Measurements from ENCODE around the gene CAPSL. TPM values are rescaled to one million over a fixed set of nuclear protein-coding genes. Genes with fewer than 3 reads are reported as not detected.
A peak's percentile ranks its signal among the peaks of the same experiment; 100 is the strongest.
"Not testable (repeated sequence)": the region's sequence is repeated elsewhere in the genome, so short reads cannot be mapped to it uniquely, and the experiment has no call there.

CAPSL gene
- total RNA-seq, 1 experiment from 2014 or later, result not detected

GRCh38 chr5:35922468-35922867 is 16.0 kb downstream of the CAPSL start:
- no peak for DNase-seq
- H3K4me3 ChIP-seq, result no peak overlapping the region
- H3K9me3 ChIP-seq, result peaks cover 18% of the 10 kb centered on the region
- H3K27me3 ChIP-seq, result no peaks in the 10 kb centered on the region
- peaks cover 2% of the 10 kb centered on the region; the same call in 1 of the 2 replicates for H3K36me3 ChIP-seq

GRCh38 chr5:35921930-35922329 is 16.5 kb downstream of the CAPSL start:
- DNase-seq, result no peak
- H3K4me3 ChIP-seq, result no peak overlapping the region
- no peaks in the 10 kb centered on the region for H3K27me3 ChIP-seq
- peaks cover 23% of the 10 kb centered on the region for H3K9me3 ChIP-seq
- H3K36me3 ChIP-seq, result peaks cover 2% of the 10 kb centered on the region; the same call in 1 of the 2 replicates

DNA sequence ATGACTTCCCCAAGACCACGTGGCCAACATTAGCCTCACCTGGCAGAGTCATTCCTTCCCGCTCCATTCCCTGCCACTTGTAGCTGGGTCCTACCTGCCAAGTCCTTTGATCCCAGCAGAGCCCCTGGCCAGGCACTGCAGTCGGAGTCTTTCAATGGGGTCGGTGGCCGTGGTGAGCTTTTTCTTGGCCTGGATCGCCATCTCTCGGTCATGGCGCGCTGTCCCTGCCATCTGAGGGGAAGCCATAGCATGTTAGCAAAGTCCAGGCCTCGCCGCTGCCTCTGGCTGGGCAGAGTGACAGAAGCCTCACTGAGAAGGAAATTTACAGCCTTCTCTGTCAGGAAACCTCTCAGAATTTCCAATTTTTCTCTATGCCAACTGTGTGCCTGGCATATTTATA is 17.5 kb downstream of the CAPSL start:
- Histone ChIP-seq H3K36me3 (peaks cover 2% of the 10 kb centered on the region; the same call in 1 of the 2 replicates), H3K9me3 (peaks cover 27% of the 10 kb centered on the region), H3K4me3 (no peak overlapping the region), H3K27me3 (no peaks in the 10 kb centered on the region)
- no peak for DNase-seq

GRCh38 chr5:35919191-35919590 is 19.2 kb downstream of the CAPSL start:
- peaks cover 27% of the 10 kb centered on the region for H3K9me3 ChIP-seq
- no peak overlapping the region for H3K4me3 ChIP-seq
- H3K36me3 ChIP-seq, result peaks cover 2% of the 10 kb centered on the region; the same call in 1 of the 2 replicates
- peak; percentile 87 for DNase-seq
- no peaks in the 10 kb centered on the region for H3K27me3 ChIP-seq

DNA sequence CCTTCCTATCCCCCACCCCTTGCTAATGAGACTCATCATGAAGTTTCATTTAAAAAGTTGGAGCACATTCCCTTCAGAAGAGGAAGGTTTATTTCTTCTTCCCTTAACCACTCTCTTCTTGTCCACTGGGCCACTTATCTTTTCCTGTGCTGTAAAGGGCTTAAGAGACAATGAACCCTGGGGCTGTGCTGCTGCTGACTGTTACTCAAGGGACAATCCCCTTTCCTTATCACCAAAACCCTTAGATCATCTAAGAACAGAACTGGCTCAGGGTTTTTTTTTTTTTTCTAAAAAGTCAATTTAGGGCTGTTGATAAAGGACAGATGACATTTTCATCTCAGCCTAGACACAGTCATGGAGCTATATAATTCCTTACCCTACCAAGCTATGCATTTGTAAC is 29.6 kb downstream of the CAPSL start:
- DNase-seq, result no peak
- H3K27me3 ChIP-seq, result no peaks in the 10 kb centered on the region
- H3K36me3 ChIP-seq, result no peaks in the 10 kb centered on the region
- peaks cover 10% of the 10 kb centered on the region; the same call in 1 of the 2 replicates for H3K9me3 ChIP-seq
- H3K4me3 ChIP-seq, result no peak overlapping the region

- Histone ChIP-seq H3K9me3 (peaks cover 10% of the 10 kb centered on the region; the same call in 1 of the 2 replicates), H3K27me3 (no peaks in the 10 kb centered on the region), H3K4me3 (no peak overlapping the region), H3K36me3 (no peaks in the 10 kb centered on the region)
- DNase-seq, result no peak
These were observed 30.2 kb downstream of the CAPSL start for GRCh38 chr5:35908228-35908627.

DNA sequence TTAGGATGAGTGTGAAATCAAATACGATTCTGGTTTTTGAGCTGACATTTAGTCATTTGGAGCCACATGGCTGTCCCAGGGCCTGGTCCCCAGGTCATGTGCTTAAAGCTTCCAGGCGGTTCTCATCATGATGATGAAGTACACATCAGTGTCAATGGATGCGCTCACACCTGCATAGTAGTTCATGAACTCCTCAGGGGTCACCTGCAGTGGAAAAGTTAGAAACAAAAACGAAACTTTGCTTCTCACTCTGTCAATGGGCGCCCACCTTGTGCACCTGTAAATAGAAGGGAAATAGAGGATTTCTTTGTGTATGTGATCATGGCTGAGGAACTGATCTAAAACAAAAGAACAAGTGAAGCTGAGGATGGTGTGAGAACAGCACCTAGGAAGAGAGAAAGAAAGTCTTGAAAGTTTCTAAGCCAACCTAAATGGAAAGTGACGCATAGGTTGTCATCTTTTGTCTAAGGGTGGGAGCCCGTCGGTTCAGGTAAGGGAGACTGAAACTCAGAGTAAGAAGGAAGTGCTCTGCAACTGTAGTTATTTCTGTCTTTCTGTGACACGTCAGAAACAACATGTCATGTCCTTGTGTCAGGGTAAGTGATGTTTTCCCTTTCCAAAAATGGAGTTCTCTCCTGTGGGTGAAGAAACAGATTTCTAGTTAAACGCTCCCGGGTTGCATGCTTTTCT is 33.8 kb downstream of the CAPSL start:
- DNase-seq, result no peak
- H3K9me3 ChIP-seq, result no peaks in the 10 kb centered on the region
- H3K4me3 ChIP-seq, result no peak overlapping the region
- no peaks in the 10 kb centered on the region for H3K27me3 ChIP-seq
- no peaks in the 10 kb centered on the region for H3K36me3 ChIP-seq

DNA sequence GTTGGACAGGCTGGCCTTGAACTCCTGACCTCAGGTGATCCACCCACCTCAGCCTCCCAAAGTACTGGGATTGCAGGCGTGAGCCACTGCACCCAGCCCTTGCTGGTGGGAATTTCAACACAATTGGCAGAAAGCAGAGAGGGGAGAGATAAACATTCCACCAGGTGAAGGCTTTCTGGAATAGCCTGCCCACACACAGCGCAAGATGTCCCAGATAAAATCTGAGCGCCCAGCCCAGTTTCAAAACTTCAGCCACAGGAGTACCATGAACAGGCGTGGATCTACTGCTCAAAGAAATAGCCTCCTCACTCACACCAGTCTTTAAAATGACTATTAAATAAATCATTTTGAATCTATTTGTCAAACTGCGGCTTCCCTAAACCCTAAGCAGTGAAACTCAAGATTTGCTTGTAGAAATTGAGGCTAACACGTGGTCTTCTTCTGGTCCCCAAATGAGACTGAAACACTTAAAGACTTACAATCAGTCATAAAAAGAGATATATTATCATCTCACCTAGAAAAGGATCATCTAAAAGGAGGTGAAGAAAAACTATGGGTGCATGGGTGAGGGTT is 34.7 kb downstream of the CAPSL start:
- Histone ChIP-seq H3K9me3 (no peaks in the 10 kb centered on the region), H3K4me3 (no peak overlapping the region), H3K36me3 (no peaks in the 10 kb centered on the region), H3K27me3 (no peaks in the 10 kb centered on the region)
- DNase-seq, result no peak

- no peak overlapping the region for H3K4me3 ChIP-seq
- no peaks in the 10 kb centered on the region for H3K9me3 ChIP-seq
- H3K27me3 ChIP-seq, result no peaks in the 10 kb centered on the region
- H3K36me3 ChIP-seq, result no peaks in the 10 kb centered on the region
- no peak for DNase-seq
These were observed 36.3 kb downstream of the CAPSL start for GRCh38 chr5:35902046-35902672.

DNA sequence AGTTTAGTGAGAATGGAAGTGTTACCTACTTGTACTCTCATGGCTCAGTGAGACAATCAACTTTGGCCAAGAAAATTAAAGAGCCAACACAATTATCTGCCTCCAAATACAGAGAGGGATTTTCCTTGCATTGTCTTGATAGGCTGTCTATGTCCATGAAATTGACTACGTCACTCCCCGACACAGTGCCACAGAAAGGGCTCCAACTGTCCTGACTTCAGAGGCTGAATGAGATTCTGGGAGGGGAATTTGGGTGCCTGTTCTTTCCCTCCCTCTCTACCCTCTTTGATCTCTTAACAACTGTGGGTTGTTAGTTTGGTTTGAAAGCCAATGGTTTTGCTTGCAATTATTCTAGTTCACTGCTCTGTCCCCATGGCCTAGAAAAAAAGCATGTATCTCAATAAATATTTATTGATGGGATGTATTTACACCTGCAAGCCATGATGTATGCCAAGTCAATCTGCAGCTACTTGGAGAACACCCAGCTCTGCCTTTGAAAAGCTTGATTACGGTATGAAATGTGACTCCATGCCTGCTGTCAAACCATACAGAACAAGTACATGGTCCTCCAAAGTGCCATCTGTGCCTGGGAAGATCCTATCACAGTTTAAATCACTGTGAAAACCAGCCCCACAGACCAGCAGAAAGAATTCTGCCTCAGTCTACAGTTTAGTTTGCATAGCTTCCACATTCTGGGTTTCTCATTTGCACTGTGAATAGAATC is 37.3 kb downstream of the CAPSL start:
- no peaks in the 10 kb centered on the region for H3K27me3 ChIP-seq
- H3K9me3 ChIP-seq, result no peaks in the 10 kb centered on the region
- DNase-seq, result no peak
- H3K4me3 ChIP-seq, result no peak overlapping the region
- H3K36me3 ChIP-seq, result no peaks in the 10 kb centered on the region

DNA sequence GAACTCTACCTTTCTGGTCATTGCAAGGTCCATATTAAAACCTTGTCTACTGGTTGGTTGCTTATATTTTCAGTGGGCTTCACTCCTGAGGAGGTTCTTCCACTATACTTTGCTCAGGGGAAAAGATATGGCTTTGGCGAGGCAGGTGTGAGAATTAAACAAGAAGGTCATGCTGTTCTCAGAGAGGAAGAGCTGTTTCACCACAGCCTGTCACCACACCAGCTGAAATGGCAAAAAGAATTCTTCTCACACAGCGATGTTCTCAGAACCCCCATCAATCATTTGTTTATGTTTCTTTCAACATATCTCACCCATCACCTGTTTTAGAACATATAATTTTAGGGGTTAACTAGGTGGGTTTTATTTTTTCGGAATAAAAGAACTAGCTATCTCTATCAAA is 38.6 kb downstream of the CAPSL start:
- Histone ChIP-seq H3K9me3 (0 out of 2 replicates have a peak, but pooled peaks cover 2% of the 10 kb centered on the region), H3K4me3 (no peak overlapping the region), H3K27me3 (no peaks in the 10 kb centered on the region), H3K36me3 (no peaks in the 10 kb centered on the region)
- DNase-seq, result no peak

GRCh38 chr5:35898952-35899660 is 39.3 kb downstream of the CAPSL start:
- H3K9me3 ChIP-seq, result 0 out of 2 replicates have a peak, but pooled peaks cover 2% of the 10 kb centered on the region
- H3K27me3 ChIP-seq, result no peaks in the 10 kb centered on the region
- H3K4me3 ChIP-seq, result no peak overlapping the region
- H3K36me3 ChIP-seq, result no peaks in the 10 kb centered on the region
- DNase-seq, result no peak

- H3K9me3 ChIP-seq, result 0 out of 2 replicates have a peak, but pooled peaks cover 3% of the 10 kb centered on the region
- no peaks in the 10 kb centered on the region for H3K27me3 ChIP-seq
- H3K36me3 ChIP-seq, result no peaks in the 10 kb centered on the region
- H3K4me3 ChIP-seq, result no peak overlapping the region
- DNase-seq, result no peak
These were observed 44.3 kb downstream of the CAPSL start for GRCh38 chr5:35894131-35894530.

- not testable (repeated sequence) for DNase-seq, H3K36me3 ChIP-seq, H3K27me3 ChIP-seq, H3K9me3 ChIP-seq, H3K4me3 ChIP-seq
These were observed 45.6 kb downstream of the CAPSL start for GRCh38 chr5:35892799-35893198.

GRCh38 chr5:35890021-35891020 is 48.1 kb downstream of the CAPSL start:
- Histone ChIP-seq H3K9me3 (peaks cover 3% of the 10 kb centered on the region; the same call in 1 of the 2 replicates), H3K4me3 (no peak overlapping the region), H3K36me3 (no peaks in the 10 kb centered on the region), H3K27me3 (no peaks in the 10 kb centered on the region)
- DNase-seq, result peak; percentile 10
